Osteoblast (primary cell): ENCODE data around the gene KCTD16. TPM values are rescaled to one million over a fixed set of nuclear protein-coding genes. Genes with fewer than 3 reads are reported as not detected.

Source experiments
- DNase-seq: peaks from one replicate; pipeline ENCODE4 v3.0.0; 2011; ENCODE audit warnings: low spot score, mixed read lengths; ENCODE audit not compliant: insufficient read length; ENCODE audit errors: missing footprints
- H2AFZ ChIP-seq: 2 replicates; pipeline ENCODE4 v1.6.0; 2011; ENCODE audit warnings: mild to moderate bottlenecking, low read length
- H3K27ac ChIP-seq: 2 replicates; pipeline ENCODE4 v1.5.1; 2011; ENCODE audit warnings: mild to moderate bottlenecking, low read depth, low read length, moderate library complexity
- H3K27me3 ChIP-seq: 2 replicates; pipeline ENCODE4 v1.6.0; 2012; ENCODE audit warnings: mild to moderate bottlenecking, control low read depth, inconsistent platforms, low read length, moderate library complexity; ENCODE audit not compliant: insufficient read depth
- H3K36me3 ChIP-seq: 2 replicates; pipeline ENCODE4 v1.5.1; 2011; ENCODE audit warnings: mild to moderate bottlenecking, low read length, control low read depth, moderate library complexity; ENCODE audit not compliant: insufficient read depth
- H3K4me1 ChIP-seq: 2 replicates; pipeline ENCODE4 v1.5.1; 2011; ENCODE audit warnings: mild to moderate bottlenecking, low read length, control low read depth, moderate library complexity; ENCODE audit not compliant: insufficient read depth
- H3K4me2 ChIP-seq: 2 replicates; pipeline ENCODE4 v1.6.0; 2011; ENCODE audit warnings: mild to moderate bottlenecking, low read length; ENCODE audit not compliant: insufficient read depth
- H3K4me3 ChIP-seq: fragments of 200-600 bp; sonication (generic); 3 replicates; pipeline ENCODE4 v1.5.1; 2012; ENCODE audit warnings: mild to moderate bottlenecking, low read length, inconsistent platforms; ENCODE audit not compliant: insufficient read depth
- H3K79me2 ChIP-seq: 2 replicates; pipeline ENCODE4 v1.6.0; 2012; ENCODE audit warnings: mild to moderate bottlenecking, low read length, control low read depth, inconsistent platforms; ENCODE audit not compliant: insufficient read depth
- H3K9me3 ChIP-seq: 2 replicates; pipeline ENCODE4 v1.5.1; 2011; ENCODE audit warnings: low read depth, low read length, control low read depth
- H4K20me1 ChIP-seq: 2 replicates; pipeline ENCODE4 v1.6.0; 2012; ENCODE audit warnings: mild to moderate bottlenecking, low read length, control low read depth; ENCODE audit not compliant: insufficient read depth
- CTCF ChIP-seq: IDR thresholded peaks from 2 replicates; pipeline ENCODE4 v1.5.1; 2011; ENCODE audit warnings: mild to moderate bottlenecking, low read depth, low read length, moderate library complexity; ENCODE audit errors: extremely low read depth
- total RNA-seq: library from RNA; depleted of rRNA; stranded (reverse); fragments of >200 nt; gene quantifications from 2 replicates; pipeline ENCODE4 v1.2.3, GENCODE V29; 2012

Gene KCTD16
- total RNA-seq, 1 donor = 3.6 TPM

- Histone ChIP-seq H3K4me2 (no peak overlapping the region), H3K4me3 (no peak overlapping the region), H2AFZ (no peak overlapping the region), H3K9me3 (no peaks in the 10 kb centered on the region), H3K36me3 (no peaks in the 10 kb centered on the region), H3K27me3 (no peaks in the 10 kb centered on the region), H3K79me2 (no peaks in the 10 kb centered on the region), H3K4me1 (no peaks in the 10 kb centered on the region), H3K27ac (no peak overlapping the region), H4K20me1 (no peaks in the 10 kb centered on the region)
- TF ChIP-seq CTCF = no peak
- DNase-seq = no peak
These were observed 206.5 kb downstream of the KCTD16 start for GRCh38 chr5:144377207-144377606.

- H4K20me1 ChIP-seq = no peaks in the 10 kb centered on the region
- no peak for TF ChIP-seq CTCF
- no peaks in the 10 kb centered on the region for H3K36me3 ChIP-seq
- H3K4me2 ChIP-seq = no peak overlapping the region
- no peak overlapping the region for H2AFZ ChIP-seq
- no peaks in the 10 kb centered on the region for H3K79me2 ChIP-seq
- DNase-seq = no peak
- H3K4me1 ChIP-seq = no peaks in the 10 kb centered on the region
- no peaks in the 10 kb centered on the region for H3K27me3 ChIP-seq
- H3K9me3 ChIP-seq = no peaks in the 10 kb centered on the region
- no peak overlapping the region for H3K4me3 ChIP-seq
- H3K27ac ChIP-seq = no peak overlapping the region
These were observed 208.0 kb downstream of the KCTD16 start for GRCh38 chr5:144378681-144379080.

- no peaks in the 10 kb centered on the region for H3K27me3 ChIP-seq
- no peak overlapping the region for H3K4me3 ChIP-seq
- TF ChIP-seq CTCF = no peak
- H2AFZ ChIP-seq = no peak overlapping the region
- no peaks in the 10 kb centered on the region for H4K20me1 ChIP-seq
- H3K79me2 ChIP-seq = no peaks in the 10 kb centered on the region
- H3K4me2 ChIP-seq = no peak overlapping the region
- H3K27ac ChIP-seq = no peak overlapping the region
- no peaks in the 10 kb centered on the region for H3K4me1 ChIP-seq
- no peak for DNase-seq
- no peaks in the 10 kb centered on the region for H3K36me3 ChIP-seq
- no peaks in the 10 kb centered on the region for H3K9me3 ChIP-seq
These were observed 214.9 kb downstream of the KCTD16 start for GRCh38 chr5:144385597-144385996.

- H3K27ac ChIP-seq = no peak overlapping the region
- no peaks in the 10 kb centered on the region for H3K4me1 ChIP-seq
- TF ChIP-seq CTCF = no peak
- H3K9me3 ChIP-seq = no peaks in the 10 kb centered on the region
- H2AFZ ChIP-seq = no peak overlapping the region
- no peaks in the 10 kb centered on the region for H3K79me2 ChIP-seq
- H4K20me1 ChIP-seq = no peaks in the 10 kb centered on the region
- H3K4me2 ChIP-seq = no peak overlapping the region
- DNase-seq = no peak
- H3K4me3 ChIP-seq = no peak overlapping the region
- no peaks in the 10 kb centered on the region for H3K27me3 ChIP-seq
- no peaks in the 10 kb centered on the region for H3K36me3 ChIP-seq
These were observed 215.6 kb downstream of the KCTD16 start for GRCh38 chr5:144386315-144386714.
